HG02943 (cell line): Measurements from ENCODE around the gene SYNPO.

Experiments used
- ATAC-seq: cut with Tn5 transposase; IDR thresholded peaks from one replicate; pipeline ENCODE4 v1.9.1; 2021; ENCODE audit warnings: mild to moderate bottlenecking, low read depth, moderate library complexity; ENCODE audit not compliant: unreplicated experiment

Gene SYNPO, protein sequence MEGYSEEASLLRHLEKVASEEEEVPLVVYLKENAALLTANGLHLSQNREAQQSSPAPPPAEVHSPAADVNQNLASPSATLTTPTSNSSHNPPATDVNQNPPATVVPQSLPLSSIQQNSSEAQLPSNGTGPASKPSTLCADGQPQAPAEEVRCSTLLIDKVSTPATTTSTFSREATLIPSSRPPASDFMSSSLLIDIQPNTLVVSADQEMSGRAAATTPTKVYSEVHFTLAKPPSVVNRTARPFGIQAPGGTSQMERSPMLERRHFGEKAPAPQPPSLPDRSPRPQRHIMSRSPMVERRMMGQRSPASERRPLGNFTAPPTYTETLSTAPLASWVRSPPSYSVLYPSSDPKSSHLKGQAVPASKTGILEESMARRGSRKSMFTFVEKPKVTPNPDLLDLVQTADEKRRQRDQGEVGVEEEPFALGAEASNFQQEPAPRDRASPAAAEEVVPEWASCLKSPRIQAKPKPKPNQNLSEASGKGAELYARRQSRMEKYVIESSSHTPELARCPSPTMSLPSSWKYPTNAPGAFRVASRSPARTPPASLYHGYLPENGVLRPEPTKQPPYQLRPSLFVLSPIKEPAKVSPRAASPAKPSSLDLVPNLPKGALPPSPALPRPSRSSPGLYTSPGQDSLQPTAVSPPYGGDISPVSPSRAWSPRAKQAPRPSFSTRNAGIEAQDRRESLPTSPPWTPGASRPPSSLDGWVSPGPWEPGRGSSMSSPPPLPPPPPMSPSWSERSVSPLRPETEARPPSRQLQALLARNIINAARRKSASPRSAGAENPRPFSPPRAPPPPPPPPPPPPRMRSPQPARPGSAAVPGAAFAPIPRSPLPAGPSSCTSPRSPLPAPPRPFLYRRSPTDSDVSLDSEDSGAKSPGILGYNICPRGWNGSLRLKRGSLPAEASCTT

GRCh38 chr5:150640311-150641005 is at the start of gene SYNPO:
SYNPO (plus strand) TSS chr5:150640660; CDS start chr5:150648276, 7,616 bp downstream.
- no peak for ATAC-seq

GRCh38 chr5:150590979-150591695 is 49.3 kb upstream of the SYNPO start:
- no peak for ATAC-seq

DNA sequence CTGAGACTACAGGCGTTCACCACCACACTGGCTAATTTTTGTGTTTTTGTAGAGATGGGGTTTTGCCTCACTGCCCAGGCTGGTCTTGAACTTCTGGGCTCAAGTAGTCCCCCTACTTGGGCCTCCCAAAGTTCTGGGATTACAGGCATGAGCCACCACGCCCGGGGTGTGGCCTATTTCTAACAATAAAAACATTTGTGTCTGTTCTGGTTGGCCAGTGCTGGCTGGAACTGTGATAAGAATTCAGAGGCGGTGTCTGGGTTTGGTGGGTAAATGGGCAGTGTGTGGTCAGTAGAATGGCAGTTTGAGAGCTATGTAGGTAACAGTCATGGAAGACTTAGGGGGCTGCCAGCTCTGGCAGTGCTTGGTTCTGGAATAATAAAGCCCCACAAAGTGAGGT is 46.9 kb upstream of the SYNPO start:
- no peak for ATAC-seq

GRCh38 chr5:150593996-150594395 is 46.5 kb upstream of the SYNPO start:
- ATAC-seq = no peak

DNA sequence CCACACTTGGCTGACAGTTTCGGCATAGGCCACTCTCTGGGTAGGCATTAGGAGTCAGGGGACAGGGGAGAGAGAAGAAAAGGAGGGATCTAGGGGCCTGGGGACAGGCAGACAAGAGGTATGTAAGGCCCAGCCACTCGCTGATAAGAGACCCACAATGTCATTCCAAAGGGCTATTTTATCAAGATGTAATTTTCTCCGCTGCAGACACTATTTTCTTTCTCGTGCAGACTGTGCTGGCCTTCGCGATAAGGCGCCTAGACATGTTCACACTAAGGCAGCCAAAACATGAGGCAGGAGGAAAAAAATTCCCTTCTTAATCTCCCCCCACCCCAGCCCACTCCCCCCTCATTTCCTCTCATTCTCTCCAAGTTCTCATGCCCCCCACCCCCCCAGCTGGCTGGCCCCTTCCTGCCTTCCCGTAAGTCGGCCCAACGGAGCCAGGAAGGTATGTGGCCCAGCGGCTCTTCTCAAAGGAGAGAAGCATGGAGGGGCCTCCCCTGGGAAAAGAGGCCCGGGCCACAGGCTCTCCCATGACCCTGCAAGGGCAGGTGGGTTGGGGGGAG is 44.9 kb upstream of the SYNPO start:
- ATAC-seq = no peak

DNA sequence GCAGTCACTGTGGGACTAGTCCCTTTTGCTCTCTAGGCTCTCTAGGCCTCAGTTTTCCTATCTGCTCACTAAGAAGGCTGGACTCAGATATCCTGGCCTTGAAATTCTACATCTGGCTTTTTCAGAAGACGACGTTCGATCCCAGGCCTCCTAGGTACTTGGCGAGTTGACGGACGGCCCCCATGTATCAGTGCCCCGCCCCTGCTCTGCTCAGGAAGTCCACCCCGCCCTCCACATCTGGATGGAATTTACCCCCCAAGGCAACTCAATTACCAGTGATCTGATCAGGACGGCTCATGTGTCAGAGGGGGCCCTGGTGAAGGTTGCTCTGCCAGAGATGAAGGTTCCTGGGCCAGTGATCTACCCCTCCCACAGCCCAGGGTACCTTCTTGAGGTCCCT is 44.1 kb upstream of the SYNPO start:
- no peak for ATAC-seq

- no peak for ATAC-seq
These were observed 43.6 kb upstream of the SYNPO start for GRCh38 chr5:150596826-150597225.

- no peak for ATAC-seq
These were observed 42.5 kb upstream of the SYNPO start for GRCh38 chr5:150598006-150598405.

DNA sequence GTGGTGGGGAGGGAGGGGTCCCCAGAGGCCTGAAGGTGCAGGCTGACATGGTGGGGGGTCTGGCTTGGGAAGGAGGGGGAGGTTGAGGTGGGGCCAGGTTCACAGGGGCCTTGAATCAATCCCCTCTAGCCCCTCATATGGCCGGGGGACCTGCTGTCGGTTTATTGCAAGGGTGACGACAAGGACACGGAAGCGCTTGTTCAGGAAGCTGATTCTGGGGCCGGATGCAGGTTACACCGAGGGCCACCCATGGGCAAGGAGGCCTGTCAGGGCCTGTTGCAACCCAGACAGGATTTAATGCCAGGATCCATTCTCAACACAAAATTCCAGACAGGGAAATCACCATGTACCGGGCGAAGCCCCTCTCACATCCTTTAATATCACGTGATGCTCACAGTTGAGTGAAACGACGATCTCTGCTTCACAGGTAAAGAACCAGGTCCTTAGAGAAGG is 41.6 kb upstream of the SYNPO start:
- no peak for ATAC-seq

DNA sequence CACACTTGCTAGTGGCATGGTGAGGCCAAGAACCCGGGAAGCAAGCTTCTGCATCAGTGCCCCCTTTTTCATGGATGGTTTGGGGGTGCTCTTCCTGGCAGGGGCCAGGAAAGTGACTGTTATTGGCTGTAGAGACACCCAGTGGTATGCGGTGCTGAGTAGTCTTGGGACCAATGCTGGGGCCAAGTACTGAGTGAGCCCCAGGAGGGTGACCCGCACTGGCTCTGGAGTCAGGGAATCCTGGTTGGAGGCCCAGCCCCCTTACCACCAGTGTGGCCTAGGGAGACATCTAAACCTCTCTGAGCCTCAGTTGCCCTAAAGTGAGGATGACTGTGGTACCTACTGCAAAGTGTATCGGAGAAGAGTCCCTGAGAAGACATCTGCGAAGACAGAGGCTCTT is 41.2 kb upstream of the SYNPO start:
- ATAC-seq = no peak

- ATAC-seq = no peak
These were observed 40.4 kb upstream of the SYNPO start for GRCh38 chr5:150599917-150600511.

DNA sequence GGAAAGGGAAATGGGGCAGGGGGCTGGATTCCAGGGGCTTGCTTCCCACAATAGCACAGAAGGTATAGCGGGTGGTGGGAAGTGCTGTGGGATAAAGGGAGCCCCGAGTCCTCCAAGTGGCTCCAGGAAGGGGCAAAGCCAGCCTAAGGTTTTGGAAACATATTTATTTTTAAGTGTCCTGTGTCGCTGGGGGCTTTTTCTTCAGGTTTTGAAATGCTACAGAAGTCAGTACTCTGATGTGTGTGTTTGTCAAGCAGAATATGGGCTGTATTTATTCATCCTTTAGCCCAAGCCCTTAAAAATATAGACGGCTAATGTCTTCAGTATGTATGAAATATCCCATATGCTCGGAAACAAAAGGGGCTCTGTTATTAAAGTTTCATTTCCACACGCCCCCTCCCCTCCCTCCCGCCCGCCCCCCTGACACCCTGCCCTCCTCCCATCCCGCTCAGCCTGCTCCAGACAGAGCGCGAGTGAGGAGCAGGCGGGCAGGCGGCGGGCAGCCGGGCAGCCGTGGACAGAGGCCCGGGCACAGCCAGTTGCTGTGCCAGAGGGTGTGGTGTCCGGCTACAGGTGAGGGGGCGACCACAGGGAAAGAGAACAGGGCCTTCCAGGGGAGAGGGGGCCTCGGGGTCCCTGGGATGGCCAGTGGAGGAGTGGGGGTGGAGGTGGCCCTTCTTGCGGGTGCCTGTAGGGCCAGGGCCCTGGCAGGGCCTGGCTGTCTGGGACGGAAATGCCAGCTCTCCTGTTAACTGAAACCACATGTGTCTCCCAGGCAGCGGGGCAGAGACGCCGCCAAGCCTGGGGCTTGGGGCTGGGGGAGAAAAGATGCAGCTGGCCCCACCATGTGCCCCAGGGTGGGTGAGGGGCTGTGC is 39.6 kb upstream of the SYNPO start:
- ATAC-seq = no peak

DNA sequence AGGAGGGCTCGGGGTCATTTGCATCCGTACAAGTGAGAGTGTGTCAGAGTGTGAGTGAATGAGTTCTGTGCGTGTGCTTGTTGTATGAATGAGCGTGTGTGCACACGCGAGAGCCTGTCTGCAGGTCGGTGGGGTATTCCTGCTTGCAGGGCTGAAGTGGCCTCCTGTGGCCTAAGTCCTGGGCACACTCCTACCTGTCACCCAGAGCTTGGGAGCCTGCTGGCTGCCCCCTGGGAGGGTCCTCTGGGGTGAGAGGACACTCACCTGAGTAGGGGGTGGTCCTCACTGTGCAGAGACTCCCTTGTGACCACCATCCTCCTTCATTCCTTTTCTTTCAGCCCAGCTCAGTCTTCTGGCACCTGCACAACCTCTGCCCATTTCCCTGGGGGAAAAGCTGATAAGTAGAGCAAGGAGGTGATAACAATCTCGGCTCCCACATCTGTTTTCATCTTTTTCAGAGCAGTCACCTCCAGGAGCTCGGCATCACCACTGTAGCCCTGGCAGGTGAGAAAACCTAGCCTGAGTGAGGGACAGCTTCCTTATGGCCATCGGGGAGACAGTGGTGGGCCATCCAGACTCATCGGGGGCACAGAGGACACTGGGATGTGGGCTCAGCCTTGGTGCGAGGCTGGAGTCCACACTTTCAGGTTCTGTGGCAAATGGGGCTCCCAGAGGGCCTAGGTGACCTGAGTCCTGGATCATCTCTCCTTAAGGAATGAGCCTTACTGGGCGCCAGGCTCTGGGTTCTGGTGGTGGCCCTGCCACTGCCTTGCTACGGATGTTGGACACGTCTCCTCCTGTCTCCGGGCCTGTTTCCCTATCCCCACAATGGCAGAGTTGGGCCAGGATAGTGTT is 38.7 kb upstream of the SYNPO start:
- no peak for ATAC-seq

DNA sequence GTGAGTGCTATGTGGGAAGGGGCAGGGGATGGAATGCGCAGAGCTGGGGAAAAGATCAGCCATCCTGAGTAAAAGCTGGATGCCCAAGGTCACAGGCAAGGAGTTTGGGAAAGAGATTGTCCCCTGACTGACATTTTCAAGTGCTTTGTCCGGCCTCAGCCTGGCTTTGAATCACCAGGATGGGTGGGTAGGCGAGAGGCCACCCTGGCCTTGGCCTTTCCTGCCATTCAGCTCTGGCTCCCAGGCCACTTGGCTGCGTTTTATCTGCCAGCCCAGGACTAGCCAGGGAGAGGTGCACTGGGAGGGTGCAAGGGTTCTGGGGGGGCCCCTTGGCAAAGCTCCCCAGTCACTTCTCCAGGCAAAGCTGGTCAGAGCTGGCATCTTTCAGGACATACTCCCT is 37.4 kb upstream of the SYNPO start:
- no peak for ATAC-seq

DNA sequence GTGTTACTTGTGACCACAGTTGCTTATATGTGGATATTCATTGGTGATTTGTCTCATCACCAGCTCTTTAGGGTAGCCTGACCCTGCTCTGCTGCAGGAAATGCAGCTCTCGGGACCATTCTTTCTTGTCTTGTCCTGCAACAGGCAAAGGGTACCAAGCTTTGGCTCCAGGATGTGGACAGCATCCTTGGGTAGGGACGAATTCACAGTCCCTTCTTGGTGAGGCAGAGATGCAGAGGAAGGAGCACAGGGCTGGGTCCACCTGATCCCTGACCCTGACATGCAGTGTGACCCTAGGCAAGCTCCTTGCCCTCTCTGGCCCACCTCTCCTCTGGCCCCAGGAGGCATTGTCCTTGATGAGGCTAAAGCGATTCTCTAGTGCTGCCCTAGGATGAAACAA is 37.0 kb upstream of the SYNPO start:
- ATAC-seq = no peak

DNA sequence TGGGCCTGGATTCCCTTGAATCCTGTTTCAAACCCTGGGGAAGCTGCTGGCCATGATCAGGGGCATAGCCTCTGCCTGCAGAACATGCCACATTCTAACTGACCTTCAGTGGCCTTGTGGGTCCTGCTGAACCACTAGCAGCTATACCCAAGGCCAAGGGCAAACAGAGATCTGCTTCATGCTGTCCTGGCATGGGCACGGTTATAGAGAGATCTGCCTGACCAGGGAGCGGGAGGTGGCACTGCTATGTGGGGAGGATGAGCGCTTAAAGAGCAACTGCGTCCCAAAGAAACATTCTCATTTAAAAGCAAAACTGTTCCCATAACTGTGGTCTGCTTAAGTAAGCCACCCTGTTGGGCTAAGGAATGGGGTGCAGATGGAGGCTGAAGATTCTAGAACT is 36.5 kb upstream of the SYNPO start:
- no peak for ATAC-seq

DNA sequence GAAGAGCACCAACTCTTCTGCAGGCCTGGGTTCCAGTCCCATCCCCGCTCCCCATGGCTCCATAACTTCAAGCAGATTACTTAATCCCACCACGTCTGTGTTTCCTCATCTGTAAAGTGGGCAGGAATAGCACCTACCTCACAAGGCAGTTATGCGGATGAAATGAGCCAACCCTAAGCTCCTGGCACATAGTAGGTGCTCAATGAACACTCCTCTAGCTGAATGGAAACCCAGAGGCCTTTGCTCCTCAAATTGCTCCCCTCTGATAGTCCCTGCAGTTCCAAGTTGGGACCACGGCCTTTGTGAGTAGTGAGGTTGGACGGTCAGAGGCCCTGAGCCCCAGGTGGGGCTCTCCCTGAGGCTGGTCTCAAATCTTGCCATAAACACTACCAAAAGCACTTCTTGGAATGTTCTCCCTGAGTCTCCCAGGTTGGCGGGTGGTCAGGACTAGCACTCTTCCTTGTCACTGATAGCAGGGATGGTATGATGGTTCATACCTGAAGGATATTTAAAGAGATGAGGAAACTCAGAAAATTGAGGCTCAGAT is 35.5 kb upstream of the SYNPO start:
- no peak for ATAC-seq
